ENCODE results near the gene MARK2.

MARK2 gene

DNA sequence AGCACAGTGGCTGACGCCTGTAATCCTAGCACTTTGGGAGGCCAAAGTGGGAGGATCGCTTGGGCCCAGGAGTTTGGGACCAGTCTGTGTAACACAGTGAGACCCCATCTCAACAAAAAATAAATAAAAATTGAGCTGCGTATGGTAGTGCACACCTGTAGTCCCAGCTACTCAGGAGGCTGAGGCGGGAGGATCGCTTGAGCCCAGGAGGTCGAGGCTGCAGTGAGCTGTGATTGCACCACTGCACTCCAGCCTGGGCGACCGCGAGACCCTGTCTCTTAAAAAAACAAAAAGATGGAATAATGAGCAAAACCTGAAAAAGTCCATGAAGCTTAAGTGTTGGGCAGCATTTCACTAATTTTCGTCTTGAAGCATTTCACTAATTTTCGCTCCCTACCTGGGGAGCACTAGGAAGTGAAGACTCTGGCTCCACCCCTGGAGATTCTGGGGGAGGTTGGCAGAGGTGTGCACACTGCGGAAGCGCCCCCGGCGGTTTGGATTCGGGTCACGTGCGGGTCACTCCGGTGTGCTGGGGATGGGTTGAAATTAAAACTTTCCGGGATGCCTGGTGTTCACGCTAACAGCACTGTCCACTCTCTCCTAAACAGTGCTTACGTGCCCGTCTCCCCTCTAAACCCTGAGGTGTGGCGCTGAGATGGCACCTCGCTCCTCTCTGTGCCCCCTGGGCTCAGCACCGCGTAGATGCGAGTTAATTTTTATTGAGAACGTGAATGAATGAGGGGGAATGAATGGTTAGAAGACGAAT, 99.0 kb downstream of the MARK2 start:
- no peak for DNase-seq

GRCh38 chr11:63938479-63939396, 99.8 kb downstream of the MARK2 start, which contains the start of gene NAA40:
NAA40 (plus strand) TSS chr11:63939002; CDS start chr11:63939097, 95 bp downstream.
- DNase-seq, result peak; percentile 92 to 96 (median 93)

DNA sequence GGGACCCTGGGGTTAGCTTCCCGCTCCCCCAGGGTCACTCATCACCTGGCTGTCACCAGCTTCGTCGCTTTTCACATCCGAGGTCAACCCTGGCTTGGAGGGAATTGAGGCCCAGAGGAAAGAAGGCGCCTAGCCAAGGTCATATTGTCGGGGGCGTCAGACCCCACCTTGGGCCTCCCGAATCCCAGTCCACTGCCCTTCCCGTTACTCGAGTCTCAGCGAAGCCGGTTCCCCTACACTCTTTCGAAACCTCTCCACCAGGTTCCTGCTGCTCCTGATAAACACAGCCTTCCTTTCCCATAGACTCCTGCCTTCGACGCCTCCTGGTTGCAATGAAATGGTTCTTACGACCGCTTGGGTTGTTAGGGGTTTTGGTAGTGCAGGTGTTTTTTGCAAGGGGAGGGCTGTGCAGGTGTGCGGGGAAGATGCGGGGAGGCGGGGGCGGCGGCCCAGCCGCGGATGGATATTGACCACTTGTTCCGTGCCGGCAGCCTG, 100.5 kb downstream of the MARK2 start:
- peak in 1 of 3 donors; percentile 28 for DNase-seq

DNA sequence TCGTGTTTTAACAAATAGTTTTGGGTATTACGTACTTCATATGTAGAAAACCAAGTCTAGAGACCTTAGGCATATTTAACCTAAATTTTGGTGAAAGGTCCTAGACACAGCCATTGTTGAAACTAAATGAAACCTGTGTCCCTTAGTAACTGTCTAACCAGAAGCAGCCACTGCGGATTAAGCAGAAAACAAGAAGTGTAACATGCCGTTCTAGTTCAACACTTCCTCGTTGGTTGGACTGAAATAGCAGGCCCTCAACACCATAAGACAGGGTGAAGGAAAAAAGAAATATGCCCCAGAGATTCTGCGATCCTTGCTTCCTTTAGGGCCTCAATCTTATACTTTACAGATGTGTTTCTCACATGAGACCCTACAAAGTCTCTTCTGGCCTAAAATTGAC, 101.9 kb downstream of the MARK2 start:
- peak; percentile 54 to 61 (median 58) for DNase-seq

- no peak for DNase-seq
Observed at GRCh38 chr11:63941901-63942300, 103.0 kb downstream of the MARK2 start.

DNA sequence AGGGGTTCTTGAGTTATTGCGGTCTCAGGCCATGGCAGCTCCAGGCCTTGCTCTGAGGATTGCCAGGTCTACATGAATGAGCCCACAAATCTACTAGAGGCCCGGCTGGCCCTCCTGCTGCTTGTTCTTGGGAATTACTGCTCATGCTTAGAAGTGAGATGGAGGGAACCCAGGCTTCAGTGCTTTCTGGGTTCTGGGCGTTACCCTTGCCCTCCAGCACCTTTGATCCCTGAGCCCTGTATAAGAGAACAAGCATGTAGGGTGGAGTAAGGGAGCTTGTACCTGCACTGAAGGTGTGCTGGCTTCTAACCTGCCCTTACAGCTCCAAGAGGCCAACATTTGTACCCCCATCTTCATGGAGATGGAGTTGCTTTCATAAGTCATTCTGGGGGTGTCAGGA, 103.9 kb downstream of the MARK2 start:
- DNase-seq, result no peak

DNA sequence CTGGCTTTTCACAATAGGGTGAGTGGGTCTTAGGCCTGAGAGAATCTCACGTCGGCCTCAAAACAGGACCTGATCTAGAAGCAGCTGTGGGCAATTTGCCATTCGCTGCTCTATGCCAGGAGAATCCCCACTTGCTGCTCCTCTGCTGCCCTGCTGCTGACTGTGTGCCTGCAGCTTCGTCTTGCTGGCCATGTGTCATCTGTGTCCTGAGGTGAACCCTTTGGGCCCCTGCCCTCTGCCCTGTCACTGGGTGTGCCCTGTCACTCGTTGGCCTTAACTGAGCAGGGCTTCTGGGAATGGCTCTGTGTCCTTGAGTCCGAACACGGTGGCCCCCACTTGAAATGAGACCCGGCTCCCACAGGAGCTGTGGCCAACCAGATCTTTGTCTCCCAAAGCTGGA, 106.1 kb downstream of the MARK2 start:
- no peak for DNase-seq

DNA sequence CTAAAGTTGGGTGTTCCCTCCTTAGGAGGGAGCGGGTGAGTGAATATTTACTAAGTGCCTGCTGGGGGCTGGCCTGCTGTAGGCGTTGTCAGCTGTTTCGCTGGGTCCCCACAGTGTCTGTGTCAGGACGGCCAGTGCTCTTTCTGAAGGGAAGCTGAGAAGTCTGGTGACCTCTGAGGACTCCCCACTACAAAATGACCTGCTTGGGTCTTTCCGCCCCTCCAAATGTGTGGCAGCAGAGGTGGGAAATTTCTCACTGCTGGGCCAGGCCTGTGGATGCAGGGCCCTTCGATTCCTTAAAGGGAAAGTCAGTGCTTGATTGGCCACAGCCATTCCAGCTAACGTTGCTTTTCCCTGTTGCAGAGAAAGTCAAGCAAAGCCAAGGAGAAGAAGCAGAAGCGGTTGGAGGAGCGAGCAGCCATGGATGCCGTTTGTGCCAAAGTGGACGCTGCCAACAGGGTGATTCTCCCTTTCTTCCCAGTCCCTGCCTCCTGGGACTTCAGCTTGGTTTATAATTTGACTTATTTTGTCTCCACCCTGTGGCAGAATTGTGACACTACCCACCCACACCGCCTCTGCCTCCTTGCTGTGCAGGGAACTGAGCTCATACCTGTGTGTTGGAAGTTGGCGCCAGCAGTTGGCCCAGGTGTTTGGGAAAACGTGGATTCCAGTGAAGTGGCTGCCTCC, 106.7 kb downstream of the MARK2 start:
- DNase-seq, result peak; percentile 71 to 75 (median 75)

DNA sequence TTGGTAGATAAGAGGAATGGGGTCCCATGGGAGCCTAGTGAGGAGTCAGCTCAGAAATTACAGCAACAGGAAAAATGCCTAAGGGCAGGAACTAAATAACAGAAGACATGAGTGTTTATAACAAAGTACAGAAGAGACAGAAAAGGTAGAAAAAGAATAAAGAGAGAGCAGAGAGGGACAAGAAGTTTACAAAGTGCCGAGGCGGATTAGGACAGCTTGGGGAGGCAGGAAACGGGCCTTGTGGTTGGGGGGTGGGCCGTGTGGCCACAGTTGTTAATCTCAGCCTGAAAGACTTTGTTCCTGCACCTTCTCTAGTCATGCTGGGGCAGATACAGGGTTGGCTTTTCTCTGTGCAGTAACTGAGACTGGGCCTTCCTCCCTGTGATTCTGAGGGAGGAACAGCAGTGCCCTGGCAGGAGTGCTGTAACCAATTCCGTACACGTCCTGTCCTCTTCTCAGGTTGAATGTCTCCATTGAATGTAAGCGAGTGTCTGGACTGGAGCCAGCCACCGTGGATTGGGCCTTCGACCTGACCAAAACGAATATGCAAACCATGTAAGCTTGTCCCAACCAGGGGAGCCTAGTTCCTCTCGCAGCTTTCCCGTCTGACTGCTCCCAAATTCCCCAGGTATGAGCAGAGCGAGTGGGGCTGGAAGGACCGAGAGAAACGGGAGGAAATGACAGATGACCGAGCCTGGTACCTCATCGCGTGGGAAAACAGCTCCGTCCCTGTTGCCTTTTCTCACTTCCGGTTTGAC, 113.0 kb downstream of the MARK2 start:
- no peak for DNase-seq

GRCh38 chr11:63952570-63952969, 113.7 kb downstream of the MARK2 start:
- no peak for DNase-seq

- DNase-seq, result no peak
Observed at GRCh38 chr11:63958008-63958407, 119.1 kb downstream of the MARK2 start.
